Endothelial cell of umbilical vein (primary cell): ENCODE data around the gene PRDM11. TPM values are rescaled to one million over a fixed set of nuclear protein-coding genes. Genes with fewer than 3 reads are reported as not detected.

Source experiments
- BruUV-seq: library from RNA; stranded (reverse); fragments of 400-500 nt; replicated peaks from 2 replicates; lab custom pipeline; 2021; lab: Mats Ljungman, UMichigan
- CTCF ChIA-PET: fragments of 300-600, 350-600 bp; sonication (Branson Sonifier 250); formaldehyde crosslinking; loops from one replicate; lab custom pipeline; 2021; ENCODE audit warnings: antibody characterized with exemption, inconsistent platforms; lab: Charles Lee
- POLR2A ChIA-PET: fragments of 300-600, 350-600 bp; sonication (Branson Sonifier 250); formaldehyde crosslinking; loops from one replicate; lab custom pipeline; 2021; ENCODE audit warnings: antibody characterized with exemption, inconsistent platforms; lab: Charles Lee
- DNase-seq: peaks from one replicate; pipeline ENCODE4 v3.0.0-alpha.2; 2011; ENCODE audit warnings: low read depth, low spot score
- FAIRE-seq: peaks from 2 replicates; lab custom pipeline; 2011; peaks lifted over from hg19 to GRCh38; lab: Jason Lieb, UNC
- H2AFZ ChIP-seq: 2 replicates; pipeline ENCODE4 v1.6.0; 2012; ENCODE audit warnings: low read depth, low read length, control low read depth, inconsistent platforms
- H3K27ac ChIP-seq: 2 replicates; pipeline ENCODE4 v1.5.1; 2011; ENCODE audit warnings: low read depth, mild to moderate bottlenecking, control low read depth, low read length, moderate library complexity; ENCODE audit not compliant: insufficient read depth
- H3K27me3 ChIP-seq, 2 experiments: 2 replicates each; pipeline versions ENCODE4 v1.6.0 to v1.6.1; 2011; ENCODE audit warnings: low read length in 2 of 2, mixed read lengths in 1 of 2; ENCODE audit not compliant: control insufficient read depth in 2 of 2, insufficient read depth in 2 of 2
- H3K36me3 ChIP-seq, 2 experiments: 2 replicates in 1 of 2; 3 replicates in 1 of 2; pipeline ENCODE4 v1.5.1; 2011; ENCODE audit warnings: low read length in 2 of 2, mild to moderate bottlenecking in 1 of 2, moderate library complexity in 1 of 2; ENCODE audit not compliant: control insufficient read depth in 2 of 2, insufficient read depth in 2 of 2; ENCODE audit errors: extremely low read depth in 1 of 2
- H3K4me1 ChIP-seq: 3 replicates; pipeline ENCODE4 v1.5.1; 2011; ENCODE audit warnings: mild to moderate bottlenecking, low read length; ENCODE audit not compliant: control insufficient read depth, insufficient read depth; ENCODE audit errors: extremely low read depth
- H3K4me2 ChIP-seq: 2 replicates; pipeline ENCODE4 v1.6.1; 2011; ENCODE audit warnings: low read length, control low read depth, mixed read lengths; ENCODE audit not compliant: insufficient read depth
- H3K4me3 ChIP-seq, 3 experiments: fragments of 200-600 bp in 1 of 3; sonication (generic), shearing (Covaris generic) in 1 of 3; replicated peaks in 1 of 3; 2 replicates each; pipeline ENCODE4 v1.5.1; 2011 to 2016; ENCODE audit warnings: control low read depth in 3 of 3, low read length in 3 of 3, mild to moderate bottlenecking in 2 of 3, inconsistent platforms in 1 of 3, low read depth in 1 of 3, moderate library complexity in 1 of 3; ENCODE audit not compliant: insufficient read depth in 1 of 3
- H3K79me2 ChIP-seq: 2 replicates; pipeline ENCODE4 v1.6.0; 2012; ENCODE audit warnings: low read length, inconsistent platforms; ENCODE audit not compliant: control insufficient read depth, insufficient read depth
- H3K9ac ChIP-seq: replicated peaks from 2 replicates; pipeline ENCODE3; 2011; ENCODE audit warnings: low read length, control low read depth; ENCODE audit not compliant: insufficient read depth; ENCODE audit errors: extremely low read depth
- H3K9me1 ChIP-seq: replicated peaks from 3 replicates; pipeline ENCODE4 v1.6.0; 2011; ENCODE audit warnings: mild to moderate bottlenecking, low read length; ENCODE audit not compliant: control insufficient read depth, insufficient read depth; ENCODE audit errors: extremely low read depth
- H3K9me3 ChIP-seq: replicated peaks from 2 replicates; pipeline ENCODE4 v1.5.1; 2012; ENCODE audit warnings: low read length, inconsistent platforms; ENCODE audit not compliant: control insufficient read depth, insufficient read depth
- H4K20me1 ChIP-seq: replicated peaks from 2 replicates; pipeline ENCODE3; 2011; ENCODE audit warnings: mild to moderate bottlenecking, low read length; ENCODE audit not compliant: control insufficient read depth, insufficient read depth; ENCODE audit errors: extremely low read depth
- EZH2 ChIP-seq: IDR thresholded peaks from 2 replicates; pipeline ENCODE4 v1.6.1; 2012; ENCODE audit warnings: borderline replicate concordance, low read depth, mild to moderate bottlenecking, moderate library complexity, low read length, inconsistent platforms; ENCODE audit not compliant: severe bottlenecking
- GATA2 ChIP-seq: IDR thresholded peaks from 2 replicates; pipeline ENCODE4 v1.7.0; 2011; ENCODE audit warnings: low read depth, mild to moderate bottlenecking, moderate library complexity, mixed read lengths, low read length; ENCODE audit not compliant: insufficient read length, insufficient read depth
- MYC ChIP-seq: IDR thresholded peaks from one replicate; pipeline ENCODE4 v1.6.1; 2011; ENCODE audit warnings: mild to moderate bottlenecking, low read depth, low read length
- POLR2A ChIP-seq: IDR thresholded peaks from 2 replicates; pipeline ENCODE4 v1.6.1; 2012; ENCODE audit warnings: low read depth, mild to moderate bottlenecking, control low read depth, low read length
- dilution Hi-C: fragments of 300-500 bp; cut with MboI; formaldehyde crosslinking; loops from one replicate; pipeline ENCODE4 v1.15.0; 2019; ENCODE audit warnings: low sequenced_read_pairs; ENCODE audit not compliant: extremely low pct_ligation_motif_present
- intact Hi-C: fragments of 100-400 bp; cut with micrococcal nuclease; formaldehyde crosslinking; loops from one replicate; pipeline ENCODE4 v1.10.0; 2022
- polyA plus RNA-seq, 4 experiments: library from polyadenylated mRNA; depleted of rRNA in 3 of 4; stranded (reverse) in 3 of 4; unstranded in 1 of 4; fragments of >200 nt; gene quantifications; 2 replicates each; pipeline versions ENCODE4 v1.2.1 to v1.2.3, GENCODE V29; 2011 to 2012; ENCODE audit warnings: missing spikeins in 1 of 4
- total RNA-seq: library from RNA; stranded (reverse); gene quantifications from 2 replicates; pipeline ENCODE4 v1.2.3, GENCODE V29; 2021

The PRDM11 gene
- total and polyA plus RNA-seq, 2 donors (not counting 3 experiments of a cell fraction or from before 2014, with no cell fraction given): 6.9 to 14.1 TPM

GRCh38 chr11:45167283-45167682 lies 20.8 kb downstream of the PRDM11 start:
- H3K27ac ChIP-seq: no peak overlapping the region
- no peak for FAIRE-seq

GRCh38 chr11:45168366-45169130 lies 22.1 kb downstream of the PRDM11 start:
- Histone ChIP-seq H3K4me2 (no peak overlapping the region), H3K4me1 (no peaks in the 10 kb centered on the region), H3K27ac (no peak overlapping the region), H3K4me3 (no peak overlapping the region), H4K20me1 (no peaks in the 10 kb centered on the region), H3K36me3 (no peaks in the 10 kb centered on the region), H3K79me2 (no peaks in the 10 kb centered on the region), H3K27me3 (no peaks in the 10 kb centered on the region), H2AFZ (no peak overlapping the region), H3K9ac (no peak overlapping the region), H3K9me1 (no peaks in the 10 kb centered on the region), H3K9me3 (no peaks in the 10 kb centered on the region)
- no peak for FAIRE-seq
- BruUV-seq: no TSS peak
- dilution Hi-C loops: no loop called here
- no peak for TF ChIP-seq EZH2
- ChIA-PET POLR2A (no interaction called here), CTCF (no interaction called here)
- intact Hi-C loops: no loop called here
- no peak for DNase-seq

More at GRCh38 chr11:45167283-45167682, 20.8 kb downstream of the PRDM11 start:
- H3K9me3 ChIP-seq: no peaks in the 10 kb centered on the region
- BruUV-seq: no TSS peak
- no peaks in the 10 kb centered on the region for H3K79me2 ChIP-seq
- ChIA-PET POLR2A (no interaction called here), CTCF (interaction anchor here (0.7 to 1.2 kb wide), 2 partner anchors 14 to 66 kb away, joined by 3 read pairs; no protein-coding TSS in a partner anchor)
- no peaks in the 10 kb centered on the region for H3K27me3 ChIP-seq
- H2AFZ ChIP-seq: no peak overlapping the region
- H3K9me1 ChIP-seq: no peaks in the 10 kb centered on the region
- no peak overlapping the region for H3K9ac ChIP-seq
- no peaks in the 10 kb centered on the region for H3K36me3 ChIP-seq
- intact Hi-C loops: no loop called here
- no peak overlapping the region for H3K4me3 ChIP-seq
- no peak overlapping the region for H3K4me2 ChIP-seq
- no peak for DNase-seq
- dilution Hi-C loops: no loop called here
- no peaks in the 10 kb centered on the region for H3K4me1 ChIP-seq
- TF ChIP-seq POLR2A: no peak
- no peak for TF ChIP-seq MYC
- no peak for TF ChIP-seq GATA2
- H4K20me1 ChIP-seq: no peaks in the 10 kb centered on the region
